NCI-H146 treated with DMSO at 0.1 percent for 48 hours (cell line): ENCODE results near the gene MLXIP.
A peak's percentile ranks its signal among the peaks of the same experiment; 100 is the strongest.
"Not testable (repeated sequence)": the region's sequence is repeated elsewhere in the genome, so short reads cannot be mapped to it uniquely, and the experiment has no call there.

Experiments
- DNase-seq: peaks from one replicate; lab custom pipeline; 2025; ENCODE audit not compliant: unreplicated experiment; lab: John Stamatoyannopoulos, UW

The MLXIP gene

GRCh38 chr12:122094735-122095631, 16.4 kb downstream of the MLXIP start:
- DNase-seq, result no peak

- DNase-seq, result no peak
These were observed 17.5 kb downstream of the MLXIP start for GRCh38 chr12:122096014-122096413.

- no peak for DNase-seq
These were observed 18.1 kb downstream of the MLXIP start for GRCh38 chr12:122096591-122097149.

GRCh38 chr12:122097584-122097926, 19.0 kb downstream of the MLXIP start:
- no peak for DNase-seq

GRCh38 chr12:122097927-122098756, 19.6 kb downstream of the MLXIP start:
- peak; percentile 84 for DNase-seq

GRCh38 chr12:122099280-122099749, 20.8 kb downstream of the MLXIP start:
- DNase-seq, result peak; percentile 84

GRCh38 chr12:122099856-122100255, 21.3 kb downstream of the MLXIP start:
- DNase-seq, result no peak

- no peak for DNase-seq
These were observed 22.0 kb downstream of the MLXIP start for GRCh38 chr12:122100568-122100967.

- DNase-seq, result no peak
These were observed 23.8 kb downstream of the MLXIP start for GRCh38 chr12:122102331-122102730.

- no peak for DNase-seq
These were observed 26.3 kb downstream of the MLXIP start for GRCh38 chr12:122104844-122105243.

- not testable (repeated sequence) for DNase-seq
These were observed 26.9 kb downstream of the MLXIP start for GRCh38 chr12:122105496-122105895.

GRCh38 chr12:122106843-122107242, 28.3 kb downstream of the MLXIP start:
- no peak for DNase-seq

GRCh38 chr12:122107261-122107660, 28.7 kb downstream of the MLXIP start:
- no peak for DNase-seq

GRCh38 chr12:122111089-122111641, 32.6 kb downstream of the MLXIP start:
- DNase-seq, result peak; percentile 32

GRCh38 chr12:122116707-122117535, 38.4 kb downstream of the MLXIP start:
- no peak for DNase-seq

- no peak for DNase-seq
These were observed 39.4 kb downstream of the MLXIP start for GRCh38 chr12:122117979-122118378.

- not testable (repeated sequence) for DNase-seq
These were observed 42.8 kb downstream of the MLXIP start for GRCh38 chr12:122121341-122121740.

GRCh38 chr12:122121745-122122144, 43.2 kb downstream of the MLXIP start:
- no peak for DNase-seq

- peak; percentile 29 for DNase-seq
These were observed 44.6 kb downstream of the MLXIP start for GRCh38 chr12:122123051-122123760.

- DNase-seq, result no peak
These were observed 45.2 kb downstream of the MLXIP start for GRCh38 chr12:122123761-122124145.
